HepG2 (cell line): ENCODE results near the gene TUBA1C. TPM values are rescaled to one million over a fixed set of nuclear protein-coding genes. Genes with fewer than 3 reads are reported as not detected.

Experiments
- ATAC-seq: fragments of 200-7000 bp; cut with Tn5 transposase; 3 replicates; pipeline ENCODE4 v1.9.1; 2020; ENCODE audit warnings: mild to moderate bottlenecking, moderate library complexity
- BruUV-seq: library from RNA; stranded (reverse); fragments of 400-500 nt; replicated peaks from 2 replicates; lab custom pipeline; 2021; lab: Mats Ljungman, UMichigan
- CTCF ChIA-PET: fragments of 300-600 bp; formaldehyde crosslinking; extraction: SDS; loops from one replicate; lab custom pipeline; 2021; ENCODE audit warnings: low total read pairs, inconsistent platforms, low intra/inter-chr PET ratio; lab: Yijun Ruan, JAX
- POLR2A ChIA-PET: fragments of 350-600 bp; sonication (Branson Sonifier 250); formaldehyde crosslinking; loops from one replicate; lab custom pipeline; 2020; ENCODE audit warnings: antibody characterized with exemption, inconsistent platforms; lab: Yijun Ruan, JAX
- DNase-seq: peaks from one replicate; pipeline ENCODE4 v3.0.0-alpha.2; 2015; ENCODE audit warnings: low spot score
- FAIRE-seq: peaks from 3 replicates; lab custom pipeline; 2011; peaks lifted over from hg19 to GRCh38; lab: Jason Lieb, UNC
- H2AFZ ChIP-seq: one replicate; pipeline ENCODE4 v1.6.1; 2011; ENCODE audit warnings: low read length, inconsistent platforms
- H3K27ac ChIP-seq: fragments of 300-600 bp; 3 replicates; pipeline ENCODE4 v1.8.0; 2011; ENCODE audit warnings: mixed run types, mild to moderate bottlenecking, mixed read lengths, low read length, inconsistent platforms; ENCODE audit not compliant: insufficient read depth; ENCODE audit errors: extremely low read length
- H3K27me3 ChIP-seq, 2 experiments: fragments of 200-600 bp in 1 of 2; 2 replicates in 1 of 2; 3 replicates in 1 of 2; pipeline versions ENCODE4 v1.6.0 to v1.8.0; 2011; ENCODE audit warnings: low read length in 2 of 2, mild to moderate bottlenecking in 2 of 2, moderate library complexity in 2 of 2, inconsistent platforms in 1 of 2; ENCODE audit not compliant: insufficient read depth in 2 of 2, control insufficient read depth in 1 of 2
- H3K36me3 ChIP-seq, 2 experiments: fragments of 200-600 bp in 1 of 2; replicated peaks in 1 of 2; 2 replicates in 1 of 2; 3 replicates in 1 of 2; pipeline versions ENCODE4 v1.5.1 to v1.8.0; 2011; ENCODE audit warnings: low read length in 2 of 2, inconsistent platforms in 1 of 2; ENCODE audit not compliant: insufficient read depth in 2 of 2, control insufficient read depth in 1 of 2
- H3K4me1 ChIP-seq: 2 replicates; pipeline ENCODE4 v1.5.1; 2012; ENCODE audit warnings: low read length, inconsistent platforms; ENCODE audit not compliant: insufficient read depth
- H3K4me2 ChIP-seq: 2 replicates; pipeline ENCODE4 v1.6.0; 2011; ENCODE audit warnings: low read depth, low read length, inconsistent platforms
- H3K4me3 ChIP-seq, 3 experiments: fragments of 200-600 bp in 1 of 3; sonication (generic), shearing (Covaris generic) in 1 of 3; replicated peaks in 1 of 3; 2 replicates each; pipeline ENCODE4 v1.5.1; 2011 to 2016; ENCODE audit warnings: low read length in 3 of 3, inconsistent platforms in 2 of 3, low read depth in 2 of 3, mild to moderate bottlenecking in 2 of 3, control low read depth in 1 of 3, mixed read lengths in 1 of 3; ENCODE audit not compliant: insufficient read depth in 1 of 3
- H3K79me2 ChIP-seq: one replicate; pipeline ENCODE4 v1.6.1; 2011; ENCODE audit warnings: low read length, inconsistent platforms; ENCODE audit not compliant: insufficient read depth
- H3K9ac ChIP-seq: 2 replicates; pipeline ENCODE4 v1.6.0; 2011; ENCODE audit warnings: mild to moderate bottlenecking, low read depth, low read length, inconsistent platforms; ENCODE audit not compliant: insufficient read depth
- H3K9me3 ChIP-seq: 2 replicates; pipeline ENCODE4 v1.5.1; 2012; ENCODE audit warnings: mild to moderate bottlenecking, low read length
- H4K20me1 ChIP-seq: 2 replicates; pipeline ENCODE4 v1.6.0; 2011; ENCODE audit warnings: inconsistent platforms, mild to moderate bottlenecking, low read length, moderate library complexity; ENCODE audit not compliant: insufficient read depth
- CHD4 ChIP-seq: fragments of 200-600 bp; sonication (generic); IDR thresholded peaks from 2 replicates; pipeline ENCODE4 v1.7.0; 2017; ENCODE audit warnings: mild to moderate bottlenecking, low read length, borderline replicate concordance
- KAT2B ChIP-seq: fragments of 150-350 bp; IDR thresholded peaks from 2 replicates; pipeline ENCODE4 v1.6.1; 2014; ENCODE audit warnings: low read depth, low read length, borderline replicate concordance
- MED13 ChIP-seq: sonication (generic); formaldehyde crosslinking; IDR thresholded peaks from 2 replicates; pipeline ENCODE4 v1.5.0; 2020; ENCODE audit warnings: missing genetic modification reagents
- NAIF1 ChIP-seq: sonication (generic); formaldehyde crosslinking; IDR thresholded peaks from 2 replicates; pipeline ENCODE4 v1.5.0; 2020; ENCODE audit warnings: mild to moderate bottlenecking, missing genetic modification reagents, borderline replicate concordance
- SOX5 ChIP-seq: IDR thresholded peaks from 2 replicates; pipeline ENCODE4 v1.6.1; 2016; ENCODE audit warnings: borderline replicate concordance
- ZNF3 ChIP-seq: IDR thresholded peaks from 2 replicates; pipeline ENCODE4 v1.7.0; 2017; ENCODE audit warnings: inconsistent platforms
- ZNF709 ChIP-seq: sonication (generic); formaldehyde crosslinking; IDR thresholded peaks from 2 replicates; pipeline ENCODE4 v1.5.0; 2020; ENCODE audit warnings: mild to moderate bottlenecking, missing genetic modification reagents
- WGBS: methylation state at CpG from one replicate; pipeline ENCODE4 v1.1.6; 2017; ENCODE audit warnings: low lambda C conversion rate; 5-methylcytosine and 5-hydroxymethylcytosine counted together
- in situ Hi-C: cut with HindIII; loops from 2 replicates; pipeline ENCODE4 v1.10.0; 2017; ENCODE audit warnings: low pct_unique_long_range_greater_than_20kb; ENCODE audit not compliant: extremely low pct_ligation_motif_present
- intact Hi-C: fragments of 100-400 bp; cut with micrococcal nuclease; formaldehyde crosslinking; loops from one replicate; pipeline ENCODE4 v1.10.0; 2022; ENCODE audit not compliant: unreplicated experiment
- polyA plus RNA-seq, 8 experiments: library from polyadenylated mRNA; depleted of rRNA in 3 of 8; stranded (reverse) in 7 of 8; unstranded in 1 of 8; fragments of >200 nt; fragmentation: Illumina TruSeq in 4 of 8; extraction: Trizol in 4 of 8; gene quantifications; 2 replicates each; pipeline versions ENCODE4 v1.2.1 to v1.2.3, GENCODE V29; 2011 to 2016; ENCODE audit warnings: low read depth in 4 of 8, missing spikeins in 1 of 8, mixed read lengths in 1 of 8; ENCODE audit not compliant: insufficient read depth in 1 of 8
- total RNA-seq, 5 experiments: library from RNA; depleted of rRNA; stranded (reverse); fragments of >200 nt; fragmentation: Illumina TruSeq; extraction: Trizol; gene quantifications; 2 replicates each; pipeline ENCODE4 v1.2.3, GENCODE V29; 2016; ENCODE audit warnings: low read depth in 1 of 5
- TF ChIP-seq, protein P1 (sequence below): sonication (generic); formaldehyde crosslinking; IDR thresholded peaks from 2 replicates; pipeline ENCODE4 v1.8.0; 2022; ENCODE audit warnings: mild to moderate bottlenecking, missing genetic modification reagents, borderline replicate concordance
- TF ChIP-seq, protein P2 (sequence below), 2 experiments: sonication (generic) in 1 of 2; formaldehyde crosslinking in 1 of 2; IDR thresholded peaks; 2 replicates each; pipeline versions ENCODE4 v1.6.1 to v1.9.0; 2014 to 2022; ENCODE audit warnings: antibody characterized with exemption in 1 of 2, borderline replicate concordance in 1 of 2, inconsistent platforms in 1 of 2, low read depth in 1 of 2, missing genetic modification reagents in 1 of 2

The TUBA1C gene
- total and polyA plus RNA-seq, 2 of the 13 experiments (the other 11 are each of a cell fraction or from before 2014, with no cell fraction given), result 693 to 1,075 TPM

DNA sequence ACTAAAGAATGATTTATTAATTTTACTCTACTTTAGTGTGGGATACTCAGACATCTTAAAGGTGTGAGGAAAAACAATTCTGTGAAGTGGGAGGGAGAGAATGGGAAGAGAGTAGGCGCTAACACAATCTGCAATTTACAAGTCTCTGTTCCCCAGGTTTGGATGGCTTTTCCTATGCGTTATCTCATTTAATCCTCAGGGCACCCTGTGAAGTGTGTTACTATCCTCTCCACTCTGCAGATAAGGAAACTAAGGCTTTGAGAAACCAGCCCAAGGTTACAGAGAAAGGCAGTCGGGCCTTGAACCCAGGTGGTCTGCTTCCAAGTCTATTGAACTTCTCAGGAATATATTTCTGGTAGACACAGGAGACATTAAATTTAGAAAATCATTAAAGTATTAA lies 36.2 kb upstream of the TUBA1C start:
- Histone ChIP-seq H3K79me2 (no peaks in the 10 kb centered on the region), H3K27ac (no peak overlapping the region), H3K27me3 (peaks cover 0 to 8% of the 10 kb centered on the region in 2 experiments; a peak in 2 of 5 replicates), H3K4me3 (no peak overlapping the region), H2AFZ (no peak overlapping the region), H3K9ac (no peak overlapping the region), H3K36me3 (no peaks in the 10 kb centered on the region)
- no TSS peak for BruUV-seq
- ATAC-seq (no peak), FAIRE-seq (no peak)
- CTCF ChIA-PET, result no interaction called here
- TF ChIP-seq, protein P1, sequence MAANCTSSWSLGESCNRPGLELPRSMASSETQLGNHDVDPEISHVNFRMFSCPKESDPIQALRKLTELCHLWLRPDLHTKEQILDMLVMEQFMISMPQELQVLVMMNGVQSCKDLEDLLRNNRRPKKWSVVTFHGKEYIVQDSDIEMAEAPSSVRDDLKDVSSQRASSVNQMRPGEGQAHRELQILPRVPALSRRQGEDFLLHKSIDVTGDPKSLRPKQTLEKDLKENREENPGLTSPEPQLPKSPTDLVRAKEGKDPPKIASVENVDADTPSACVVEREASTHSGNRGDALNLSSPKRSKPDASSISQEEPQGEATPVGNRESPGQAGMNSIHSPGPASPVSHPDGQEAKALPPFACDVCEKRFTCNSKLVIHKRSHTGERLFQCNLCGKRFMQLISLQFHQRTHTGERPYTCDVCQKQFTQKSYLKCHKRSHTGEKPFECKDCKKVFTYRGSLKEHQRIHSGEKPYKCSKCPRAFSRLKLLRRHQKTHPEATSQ (CRISPR knock-in tag), result no peak
- TF ChIP-seq, protein P2, sequence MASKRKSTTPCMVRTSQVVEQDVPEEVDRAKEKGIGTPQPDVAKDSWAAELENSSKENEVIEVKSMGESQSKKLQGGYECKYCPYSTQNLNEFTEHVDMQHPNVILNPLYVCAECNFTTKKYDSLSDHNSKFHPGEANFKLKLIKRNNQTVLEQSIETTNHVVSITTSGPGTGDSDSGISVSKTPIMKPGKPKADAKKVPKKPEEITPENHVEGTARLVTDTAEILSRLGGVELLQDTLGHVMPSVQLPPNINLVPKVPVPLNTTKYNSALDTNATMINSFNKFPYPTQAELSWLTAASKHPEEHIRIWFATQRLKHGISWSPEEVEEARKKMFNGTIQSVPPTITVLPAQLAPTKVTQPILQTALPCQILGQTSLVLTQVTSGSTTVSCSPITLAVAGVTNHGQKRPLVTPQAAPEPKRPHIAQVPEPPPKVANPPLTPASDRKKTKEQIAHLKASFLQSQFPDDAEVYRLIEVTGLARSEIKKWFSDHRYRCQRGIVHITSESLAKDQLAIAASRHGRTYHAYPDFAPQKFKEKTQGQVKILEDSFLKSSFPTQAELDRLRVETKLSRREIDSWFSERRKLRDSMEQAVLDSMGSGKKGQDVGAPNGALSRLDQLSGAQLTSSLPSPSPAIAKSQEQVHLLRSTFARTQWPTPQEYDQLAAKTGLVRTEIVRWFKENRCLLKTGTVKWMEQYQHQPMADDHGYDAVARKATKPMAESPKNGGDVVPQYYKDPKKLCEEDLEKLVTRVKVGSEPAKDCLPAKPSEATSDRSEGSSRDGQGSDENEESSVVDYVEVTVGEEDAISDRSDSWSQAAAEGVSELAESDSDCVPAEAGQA (IDR thresholded peaks at IDR 0.05; ENCODE audit: low read depth), result no peak
- TF ChIP-seq, protein P2 (CRISPR knock-in tag; IDR thresholded peaks at IDR 0.05; ENCODE audit: borderline replicate concordance), result no peak
- no peak for TF ChIP-seq ZNF709 (CRISPR knock-in tag)
- TF ChIP-seq NAIF1 (CRISPR knock-in tag), result no peak
- TF ChIP-seq MED13, result no peak
- no peak for TF ChIP-seq SOX5 (CRISPR knock-in tag)
- no peak for TF ChIP-seq KAT2B
- no peak for TF ChIP-seq CHD4
- TF ChIP-seq ZNF3 (CRISPR knock-in tag), result no peak
- TF ChIP-seq, all 625 proteins: peak for 0
- intact Hi-C loops, result no loop called here
- Histone ChIP-seq H3K4me1 (peaks cover 26% of the 10 kb centered on the region), H4K20me1 (no peaks in the 10 kb centered on the region), H3K4me2 (no peak overlapping the region), H3K9me3 (no peaks in the 10 kb centered on the region)
- 34% methylated on average over 3 of the region's 3 CpGs for WGBS
- POLR2A ChIA-PET, result no interaction called here
- no peak for DNase-seq
- in situ Hi-C loops, result no loop called here
